ENCODE measurements around the gene YWHAG.

GRCh38 chr7:76359978-76360638 is 1.3 kb upstream of the YWHAG start:
- TF ChIP-seq CTCF (conservative IDR thresholded peaks at IDR 0.05; ENCODE audit: low read length) (no peak), EZH2phosphoT487 (IDR thresholded peaks at IDR 0.05; ENCODE audit: borderline replicate concordance) (no peak)
